ENCODE measurements around the gene CMTM3.
"Not testable (repeated sequence)": the region's sequence is repeated elsewhere in the genome, so short reads cannot be mapped to it uniquely, and the experiment has no call there.

CMTM3 gene

GRCh38 chr16:66585481-66586239 is 18.8 kb upstream of the CMTM3 start:
- no peak for DNase-seq (ENCODE audit: low read depth)

GRCh38 chr16:66587881-66588600 is 16.5 kb upstream of the CMTM3 start:
- no peak for DNase-seq (ENCODE audit: low read depth)

GRCh38 chr16:66588981-66589713 is 15.4 kb upstream of the CMTM3 start:
- DNase-seq (ENCODE audit: low read depth): no peak

- no peak for DNase-seq (ENCODE audit: low read depth)
Measured at GRCh38 chr16:66590322-66590721, 14.2 kb upstream of the CMTM3 start.

- DNase-seq (ENCODE audit: low read depth): no peak
Measured at GRCh38 chr16:66591018-66591417, 13.5 kb upstream of the CMTM3 start.

DNA sequence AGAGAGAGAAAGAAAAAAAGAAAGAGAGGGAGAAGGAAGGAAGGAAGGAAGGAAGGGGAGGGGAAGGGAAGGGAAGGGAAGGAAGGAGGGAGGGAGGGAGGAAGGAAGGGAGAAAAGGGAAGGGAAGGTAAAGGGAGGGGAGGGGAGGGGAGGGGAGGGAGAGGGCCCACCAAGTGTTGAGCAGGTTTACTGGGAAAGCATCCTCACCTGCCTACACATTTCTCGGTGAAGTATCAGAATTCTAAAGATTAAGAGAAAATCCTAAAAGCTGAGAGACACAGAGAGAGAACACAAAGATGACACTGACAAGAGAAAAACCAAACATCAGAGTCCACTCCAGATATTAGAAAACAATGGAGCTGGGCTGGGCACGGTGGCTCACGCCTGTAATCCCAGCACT is 12.3 kb upstream of the CMTM3 start:
- no peak for DNase-seq (ENCODE audit: low read depth)

DNA sequence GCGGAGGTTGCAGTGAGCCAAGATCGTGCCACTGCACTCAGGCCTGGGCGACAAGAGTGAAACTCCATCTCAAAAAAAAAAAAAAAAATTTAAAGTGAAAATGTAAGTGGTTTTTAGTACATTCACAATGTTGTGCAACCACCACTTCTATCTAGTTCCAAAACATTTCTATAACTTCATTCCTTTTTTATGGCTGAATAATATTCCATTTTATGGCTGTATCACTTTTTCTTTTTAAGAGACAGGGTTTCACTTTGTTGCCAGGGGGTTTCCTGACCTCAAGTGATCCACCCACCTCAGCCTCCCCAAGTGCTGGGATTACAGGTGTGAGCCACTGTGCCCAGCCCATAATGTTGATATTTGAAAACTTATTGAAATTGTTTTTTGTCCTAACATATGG is 11.7 kb upstream of the CMTM3 start:
- no peak for DNase-seq (ENCODE audit: low read depth)

GRCh38 chr16:66594739-66595138 is 9.8 kb upstream of the CMTM3 start:
- DNase-seq (ENCODE audit: low read depth): no peak

GRCh38 chr16:66596559-66596958 is 7.9 kb upstream of the CMTM3 start:
- not testable (repeated sequence) for DNase-seq (ENCODE audit: low read depth)

DNA sequence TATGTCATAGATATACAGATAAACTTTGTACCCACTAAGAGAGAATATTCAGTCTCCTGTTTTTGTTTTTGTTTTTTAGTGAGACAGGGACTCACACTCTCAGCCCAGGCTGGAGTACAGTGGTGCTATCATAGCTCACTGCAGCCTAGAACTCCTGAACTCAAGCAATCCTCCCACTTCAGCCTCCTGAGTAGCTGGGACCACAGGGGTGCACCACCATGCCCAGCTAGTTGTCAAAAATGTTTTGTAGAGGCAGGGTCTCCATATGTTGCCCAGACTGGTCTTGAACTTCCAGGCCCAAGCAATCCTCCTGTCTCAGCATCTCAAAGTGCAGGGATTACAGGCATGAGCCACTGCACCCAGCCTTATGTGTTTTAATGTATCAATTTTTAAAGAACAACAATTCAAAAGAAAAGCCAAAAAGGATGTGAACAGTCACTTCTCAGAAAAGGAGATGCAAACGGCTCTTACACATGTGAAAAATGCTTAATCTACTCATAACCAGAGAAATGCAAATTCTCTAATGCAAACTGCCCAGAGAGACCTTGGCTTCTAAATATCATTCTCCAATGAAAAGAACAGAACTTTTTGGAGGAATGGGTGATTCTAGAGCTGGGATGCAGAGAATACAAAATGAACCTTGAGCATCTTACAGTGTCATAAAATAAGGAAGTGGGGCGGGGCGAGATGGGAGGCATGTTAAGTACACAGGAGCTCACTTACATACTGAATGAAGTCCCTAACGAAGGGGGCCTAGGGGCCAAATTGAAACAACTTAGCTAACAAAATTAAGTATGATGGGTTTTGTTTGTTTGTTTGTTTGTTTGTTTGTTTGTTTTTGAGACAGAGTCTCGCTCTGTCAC is 7.3 kb upstream of the CMTM3 start:
- DNase-seq (ENCODE audit: low read depth): no peak

DNA sequence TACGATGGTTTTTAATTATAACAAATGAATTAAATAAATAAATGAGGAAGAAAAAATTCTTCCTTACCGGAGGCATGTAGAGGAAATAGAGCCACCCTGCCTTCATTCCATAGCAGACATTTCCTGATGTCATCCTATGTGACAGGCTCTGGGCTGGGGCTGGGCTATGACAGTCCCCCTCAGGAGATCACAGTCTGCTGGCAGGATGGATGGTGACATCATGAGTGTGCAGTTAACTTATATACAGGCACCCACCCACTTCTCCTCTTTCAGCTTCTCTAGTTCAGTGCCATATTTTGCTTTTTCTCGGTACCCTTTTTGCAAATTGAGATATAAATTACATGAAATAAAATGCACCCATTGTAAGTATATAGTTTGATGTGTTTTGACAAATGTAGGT is 6.4 kb upstream of the CMTM3 start:
- no peak for DNase-seq (ENCODE audit: low read depth)

- DNase-seq (ENCODE audit: low read depth): no peak
Measured at GRCh38 chr16:66599726-66600125, 4.8 kb upstream of the CMTM3 start.

DNA sequence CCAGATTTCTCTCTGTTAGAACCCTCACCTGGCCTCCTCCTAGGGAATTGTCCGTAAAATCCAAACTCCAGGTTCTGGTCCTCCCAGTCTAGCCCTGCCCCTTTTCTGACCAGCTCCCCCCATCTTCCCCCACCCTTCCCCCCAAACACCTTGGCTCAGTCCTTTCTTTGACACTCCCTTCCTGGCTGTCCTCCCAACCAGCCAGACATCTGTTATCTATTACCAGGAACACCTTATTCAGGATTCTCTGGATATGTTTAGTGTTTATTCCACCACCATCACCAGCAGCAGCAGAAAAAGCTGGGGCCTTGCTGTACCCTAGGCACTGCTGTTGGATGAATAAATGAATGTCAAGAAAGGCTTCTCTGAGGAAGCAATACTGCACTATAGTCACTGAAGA is 4.0 kb upstream of the CMTM3 start:
- DNase-seq (ENCODE audit: low read depth): no peak

DNA sequence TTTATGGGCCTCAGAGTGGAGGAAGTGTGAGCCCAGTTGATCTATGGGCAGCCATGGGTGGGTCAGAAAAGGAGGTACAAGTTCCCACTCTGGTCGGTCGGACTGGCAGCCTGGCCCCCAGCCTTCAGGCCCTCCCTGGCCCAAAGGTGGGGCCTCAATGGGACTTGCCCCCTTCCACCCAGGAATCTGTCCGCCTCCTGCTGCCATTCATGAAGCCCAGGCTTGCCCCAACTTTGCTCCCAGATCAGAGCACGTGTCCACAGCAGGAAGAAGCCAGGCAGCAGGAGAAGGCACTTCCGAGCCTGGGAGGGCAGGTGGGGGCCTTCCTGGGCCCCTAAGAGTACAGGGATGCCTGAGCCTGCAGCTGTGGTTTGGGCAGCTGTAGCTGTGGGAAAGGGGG is 3.0 kb upstream of the CMTM3 start:
- DNase-seq (ENCODE audit: low read depth): no peak

DNA sequence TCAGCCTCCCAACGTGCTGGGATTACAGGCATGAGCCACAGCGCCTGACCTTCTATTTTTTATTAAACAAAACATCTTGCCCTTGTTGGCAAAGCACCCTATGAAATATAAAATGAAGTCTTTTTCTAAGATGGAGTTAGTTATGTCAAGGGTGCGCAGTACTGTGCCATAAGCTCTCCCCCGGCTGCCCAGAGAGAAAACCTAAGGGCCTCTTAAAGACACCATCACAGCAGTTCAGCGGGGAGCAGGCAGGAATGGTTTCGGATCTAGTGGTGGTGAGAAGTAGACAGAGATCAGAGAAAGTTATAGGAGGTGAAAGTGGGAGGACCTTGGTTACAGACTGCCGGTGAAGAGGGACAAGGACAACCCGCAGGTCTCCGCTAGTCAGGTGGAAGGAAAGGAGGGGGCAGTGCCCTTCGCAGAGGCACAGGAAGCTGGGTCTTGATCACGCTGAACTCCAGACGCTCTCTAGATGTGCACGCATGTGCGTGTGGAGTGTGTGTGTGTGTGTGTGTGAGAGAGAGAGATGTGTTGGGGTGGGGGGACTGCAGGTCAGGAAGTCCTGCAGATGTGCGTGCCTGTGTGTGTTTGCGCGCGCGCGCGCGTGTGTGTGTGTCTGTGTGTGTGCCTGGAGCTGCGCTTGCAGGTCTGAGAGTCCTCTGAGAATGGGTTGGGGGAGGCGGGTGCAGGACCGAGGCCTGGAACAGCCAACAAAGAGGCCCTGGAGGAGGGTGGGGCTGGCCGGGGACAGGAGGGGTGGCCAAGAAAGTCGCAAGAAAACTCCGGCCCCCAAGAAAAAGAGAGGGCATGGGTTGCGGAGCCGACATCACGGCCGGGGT is 748 bp upstream of the CMTM3 start:
- DNase-seq (ENCODE audit: low read depth): no peak

DNA sequence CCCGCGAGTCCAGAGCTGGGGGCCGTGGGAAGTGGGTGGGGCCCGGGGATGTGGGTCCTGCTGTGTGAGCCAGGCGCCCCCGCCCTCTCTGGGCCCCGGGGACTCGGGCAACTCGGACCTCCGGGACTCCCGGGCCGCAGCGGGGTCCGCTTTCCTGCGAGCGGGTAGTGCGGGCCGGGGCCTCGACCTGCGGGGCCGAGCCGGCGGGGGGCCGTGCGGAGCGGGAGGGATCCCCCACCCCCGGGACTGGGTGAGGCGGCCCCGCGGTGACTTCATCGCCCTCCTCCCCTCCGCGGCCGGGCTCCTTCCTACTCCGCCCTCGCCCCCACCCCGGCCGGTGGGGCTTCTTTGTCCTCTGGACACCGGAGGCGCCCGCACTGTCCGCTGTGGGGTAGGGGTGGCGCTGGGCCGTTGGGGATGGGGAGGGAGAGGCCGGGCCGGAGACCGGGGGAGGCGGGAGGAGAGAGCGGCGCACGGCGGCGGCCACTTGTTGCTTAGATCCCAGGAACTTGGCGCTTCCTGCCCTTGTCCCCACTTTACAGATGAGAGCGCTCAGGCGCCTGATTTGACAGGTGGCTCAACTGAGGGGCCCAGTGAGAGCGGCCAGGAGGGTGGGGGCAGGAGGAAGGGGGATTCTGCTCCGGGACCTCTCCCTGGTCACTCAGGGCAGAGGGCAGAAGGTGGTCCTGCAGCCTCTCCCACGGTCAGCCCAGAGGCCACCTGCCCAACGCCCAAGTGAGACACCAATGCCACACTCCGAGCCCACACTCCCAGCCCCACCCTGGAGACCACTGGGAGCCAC is 874 bp downstream of the CMTM3 start:
- DNase-seq (ENCODE audit: low read depth): no peak

- DNase-seq (ENCODE audit: low read depth): no peak
Measured at GRCh38 chr16:66605979-66606751, 1.7 kb downstream of the CMTM3 start.

DNA sequence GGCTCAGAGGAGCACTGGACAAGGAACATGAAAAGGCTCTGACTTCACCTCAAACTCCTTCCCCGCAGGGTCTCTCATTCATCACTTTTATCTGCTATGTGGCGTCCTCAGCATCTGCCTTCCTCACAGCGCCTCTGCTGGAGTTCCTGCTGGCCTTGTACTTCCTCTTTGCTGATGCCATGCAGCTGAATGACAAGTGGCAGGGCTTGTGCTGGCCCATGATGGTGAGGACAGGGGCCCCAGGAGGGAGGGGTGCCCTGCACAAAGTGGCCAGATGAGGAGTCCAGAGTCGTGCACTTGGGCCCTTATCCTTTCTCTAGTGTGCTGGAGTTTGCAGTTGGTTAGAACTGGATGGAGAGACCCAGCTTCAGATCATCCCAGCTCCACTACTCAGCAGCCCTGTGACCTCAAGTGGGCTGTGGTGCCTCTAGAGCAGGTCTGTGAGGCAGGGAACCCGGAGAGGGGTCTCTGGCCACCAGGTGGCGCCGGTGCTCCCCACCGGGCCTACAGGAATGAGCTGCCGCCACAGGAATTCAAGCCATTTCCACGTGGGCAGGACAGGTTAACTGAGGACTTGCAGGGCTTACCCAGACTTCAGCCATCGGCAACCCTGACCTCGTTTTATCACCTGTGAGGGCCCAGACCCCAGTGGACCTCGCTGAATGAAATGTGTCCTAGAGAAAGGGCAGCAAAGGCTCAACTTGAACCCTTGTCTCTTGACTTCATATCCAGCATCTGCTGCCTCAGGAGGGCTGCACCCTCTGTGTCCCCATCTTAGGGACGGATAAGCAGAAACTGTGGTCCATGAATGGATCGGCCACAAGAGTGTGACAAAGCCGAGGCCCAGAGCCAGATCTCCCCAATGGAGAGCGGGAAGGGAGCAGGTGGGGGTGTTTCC is 4.0 kb downstream of the CMTM3 start:
- DNase-seq (ENCODE audit: low read depth): no peak

- DNase-seq (ENCODE audit: low read depth): no peak
Measured at GRCh38 chr16:66609139-66609510, 4.6 kb downstream of the CMTM3 start.

Measured in stromal cell of bone marrow (primary cell).